ENCODE data around the gene VWA5A.

DNA sequence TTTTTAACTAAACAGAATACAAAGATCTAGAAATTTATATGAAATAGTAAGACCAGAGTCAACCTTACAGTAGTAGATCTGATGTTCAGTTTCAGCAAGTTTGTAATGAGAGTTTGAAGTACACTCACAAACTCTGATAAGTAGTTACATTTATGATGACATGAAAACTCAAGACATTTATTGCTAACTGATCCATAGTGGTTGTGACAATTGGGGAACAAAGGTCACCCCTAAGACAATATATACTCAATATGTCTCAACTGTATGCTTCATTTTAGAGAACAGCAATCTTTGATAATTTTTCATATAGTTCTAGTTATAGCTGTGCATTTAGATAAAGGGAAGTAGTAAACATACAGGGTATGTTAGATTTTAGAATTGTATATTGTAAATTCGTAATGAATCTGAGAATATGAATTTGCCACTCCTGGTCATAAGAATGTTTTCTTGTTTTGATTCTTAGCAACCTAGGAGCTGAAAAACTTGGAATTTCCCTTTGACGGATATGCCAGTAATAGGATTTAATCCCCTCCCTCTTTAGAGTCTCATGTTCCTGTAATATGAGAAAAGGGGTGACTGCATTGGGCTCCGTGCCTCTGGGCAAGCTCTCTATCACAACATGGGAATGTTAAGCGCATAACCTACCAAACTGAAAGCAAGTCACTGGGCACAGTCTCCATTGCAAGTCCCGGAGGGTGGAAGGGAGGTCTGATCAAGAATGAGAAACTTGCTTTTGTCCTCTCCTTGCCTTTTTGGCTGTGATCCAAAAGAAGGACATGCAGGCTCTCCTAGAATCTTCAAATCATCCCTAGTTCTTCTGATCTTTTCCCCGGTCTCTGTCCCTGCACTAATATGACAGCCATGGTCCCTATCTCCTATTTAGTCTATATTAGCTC is 79.3 kb downstream of the VWA5A start:
- TF ChIP-seq, protein P1, sequence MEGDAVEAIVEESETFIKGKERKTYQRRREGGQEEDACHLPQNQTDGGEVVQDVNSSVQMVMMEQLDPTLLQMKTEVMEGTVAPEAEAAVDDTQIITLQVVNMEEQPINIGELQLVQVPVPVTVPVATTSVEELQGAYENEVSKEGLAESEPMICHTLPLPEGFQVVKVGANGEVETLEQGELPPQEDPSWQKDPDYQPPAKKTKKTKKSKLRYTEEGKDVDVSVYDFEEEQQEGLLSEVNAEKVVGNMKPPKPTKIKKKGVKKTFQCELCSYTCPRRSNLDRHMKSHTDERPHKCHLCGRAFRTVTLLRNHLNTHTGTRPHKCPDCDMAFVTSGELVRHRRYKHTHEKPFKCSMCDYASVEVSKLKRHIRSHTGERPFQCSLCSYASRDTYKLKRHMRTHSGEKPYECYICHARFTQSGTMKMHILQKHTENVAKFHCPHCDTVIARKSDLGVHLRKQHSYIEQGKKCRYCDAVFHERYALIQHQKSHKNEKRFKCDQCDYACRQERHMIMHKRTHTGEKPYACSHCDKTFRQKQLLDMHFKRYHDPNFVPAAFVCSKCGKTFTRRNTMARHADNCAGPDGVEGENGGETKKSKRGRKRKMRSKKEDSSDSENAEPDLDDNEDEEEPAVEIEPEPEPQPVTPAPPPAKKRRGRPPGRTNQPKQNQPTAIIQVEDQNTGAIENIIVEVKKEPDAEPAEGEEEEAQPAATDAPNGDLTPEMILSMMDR (IDR thresholded peaks at IDR 0.05): no peak
- TF ChIP-seq POLR2AphosphoS5 (IDR thresholded peaks at IDR 0.05) (no peak), EP300 (IDR thresholded peaks at IDR 0.05) (no peak), POLR2A (IDR thresholded peaks at IDR 0.05) (no peak)

All from upper lobe of left lung (tissue), 4 donors.